Measurements from ENCODE around the gene MYRIP.
A peak's percentile ranks its signal among the peaks of the same experiment; 100 is the strongest.

MYRIP gene

DNA sequence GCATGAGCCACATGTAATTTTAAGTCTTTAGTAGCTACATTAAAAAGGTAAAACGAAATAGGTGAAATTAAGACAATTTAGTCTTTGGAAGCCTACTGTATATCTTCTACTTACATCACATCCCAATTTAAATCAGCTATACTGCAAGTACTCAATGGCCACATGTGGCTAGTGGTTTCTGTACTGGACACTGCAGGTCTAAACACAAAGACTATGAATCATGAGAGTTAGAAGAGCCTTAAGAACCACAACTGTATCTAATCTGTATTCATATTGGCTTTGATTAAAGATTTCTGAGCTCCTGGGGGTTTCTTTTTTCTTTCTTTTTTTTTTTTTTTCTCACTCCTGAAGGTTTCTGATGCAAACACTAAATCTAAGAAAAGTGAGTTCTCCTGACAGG is 497.8 kb downstream of the MYRIP start:
- DNase-seq (ENCODE audit: extremely low spot score), result no peak
- POLR2A ChIA-PET, result interaction anchor here (1.3 kb wide), 1 partner anchor 16 kb away, joined by 5 read pairs; no protein-coding TSS in a partner anchor
- no peak for TF ChIP-seq NFRKB (IDR thresholded peaks at IDR 0.05)
- TF ChIP-seq SP1 (IDR thresholded peaks at IDR 0.05), result no peak
- no peak for TF ChIP-seq ARNT (IDR thresholded peaks at IDR 0.05)
- TF ChIP-seq ELF4 (IDR thresholded peaks at IDR 0.05), result no peak
- CTCF ChIA-PET, result interaction anchor here (2.6 kb wide), 1 partner anchor 115 kb away, joined by 12 read pairs; no protein-coding TSS in a partner anchor

DNA sequence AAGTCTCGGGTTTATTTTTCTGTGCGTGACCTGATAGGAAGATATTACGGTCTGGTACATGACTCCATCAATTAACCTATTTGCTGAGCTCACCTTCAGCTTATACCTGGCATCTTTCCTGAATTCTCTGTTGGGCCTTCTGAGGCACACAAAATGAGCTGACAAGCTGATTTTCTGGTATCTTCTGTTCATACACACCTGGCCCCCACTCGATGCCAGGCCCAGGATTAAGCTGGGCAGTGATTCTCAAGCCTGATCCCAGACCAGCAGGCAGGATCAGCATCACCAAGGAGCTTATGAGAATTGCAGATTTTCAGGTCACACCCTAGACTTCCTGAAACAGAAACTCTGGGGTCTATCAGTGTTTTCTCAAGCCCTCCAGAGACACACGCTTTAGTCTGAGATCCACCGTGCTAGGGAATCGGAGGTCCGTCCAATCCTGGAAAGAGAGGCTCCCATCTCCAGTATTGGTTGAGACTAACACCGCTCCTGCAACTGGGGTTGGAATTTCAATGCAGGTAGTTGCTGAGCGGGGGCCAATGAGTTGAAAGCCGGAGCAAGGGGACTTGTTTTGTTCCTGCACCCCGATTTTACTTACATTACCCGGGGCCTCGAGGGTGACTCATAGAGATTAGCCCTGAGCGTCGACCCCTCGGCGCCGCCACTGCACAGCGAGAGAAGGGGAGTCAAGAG is 499.5 kb downstream of the MYRIP start:
- POLR2A ChIA-PET, result interaction anchor here (0.6 to 1.4 kb wide), 11 partner anchors 12 to 901 kb away, joined by 3 to 5 read pairs (median 4); partner anchors contain the start of gene RPL14
- DNase-seq (ENCODE audit: extremely low spot score), result peak; percentile 12
- no peak for TF ChIP-seq ZNF384 (IDR thresholded peaks at IDR 0.05)
- peak; percentile 44 for TF ChIP-seq L3MBTL2 (conservative IDR thresholded peaks at IDR 0.05)
- CTCF ChIA-PET, result interaction anchor here (0.6 to 2.6 kb wide), 11 partner anchors 8 to 1095 kb away, joined by 3 to 12 read pairs (median 3); no protein-coding TSS in a partner anchor

- CTCF ChIA-PET, result interaction anchor here (0.6 to 2.6 kb wide), 9 partner anchors 8 to 910 kb away, joined by 3 to 12 read pairs (median 5); no protein-coding TSS in a partner anchor
- TF ChIP-seq FOXM1 (IDR thresholded peaks at IDR 0.05; ENCODE audit: borderline replicate concordance) (peak; percentile 32; the same call in 1 of the 2 replicates), SP1 (IDR thresholded peaks at IDR 0.05) (no peak), ELF4 (IDR thresholded peaks at IDR 0.05) (peak; percentile 91)
- POLR2A ChIA-PET, result interaction anchor here (0.6 to 1.4 kb wide), 9 partner anchors 13 to 902 kb away, joined by 3 to 4 read pairs (median 4); partner anchors contain the start of gene RPL14
- DNase-seq (ENCODE audit: extremely low spot score), result peak; percentile 95
Measured at GRCh38 chr3:40309418-40309924, 500.1 kb downstream of the MYRIP start, which contains the start of gene EIF1B. Gene EIF1B (plus strand): TSS chr3:40309707. CDS start chr3:40309942, 235 bp downstream.
